AG04449 (cell line): Measurements from ENCODE around the gene KRTAP4-4.
"Not testable (repeated sequence)": the region's sequence is repeated elsewhere in the genome, so short reads cannot be mapped to it uniquely, and the experiment has no call there.

Experiments used
- CTCF ChIA-PET: fragments of 350-600 bp; formaldehyde crosslinking; extraction: SDS; loops from one replicate; lab custom pipeline; 2021; ENCODE audit warnings: antibody characterized with exemption; lab: Yijun Ruan, JAX
- POLR2A ChIA-PET: fragments of 400-600, 350-600 bp; formaldehyde crosslinking; extraction: SDS; loops from one replicate; lab custom pipeline; 2020; ENCODE audit warnings: antibody characterized with exemption, inconsistent platforms; lab: Yijun Ruan, JAX
- DNase-seq: peaks from one replicate; pipeline ENCODE4 v3.0.0-alpha.2; 2010; ENCODE audit warnings: low read depth, low spot score
- H3K4me3 ChIP-seq: 2 replicates; pipeline ENCODE4 v1.5.1; 2011; ENCODE audit warnings: low read depth, mild to moderate bottlenecking, control low read depth, low read length
- CTCF ChIP-seq: IDR thresholded peaks from one replicate; pipeline ENCODE4 v1.5.1; 2011; ENCODE audit warnings: mild to moderate bottlenecking, moderate library complexity, low read length, control low read depth, inconsistent platforms; ENCODE audit not compliant: insufficient read depth; ENCODE audit errors: missing control alignments

The KRTAP4-4 gene

GRCh38 chr17:41126412-41126811 is 34.1 kb downstream of the KRTAP4-4 start:
- POLR2A ChIA-PET = no interaction called here
- no peak overlapping the region for H3K4me3 ChIP-seq
- no peak for TF ChIP-seq CTCF
- CTCF ChIA-PET = no interaction called here
- DNase-seq = no peak

GRCh38 chr17:41125064-41125463 is 35.5 kb downstream of the KRTAP4-4 start:
- no peak overlapping the region for H3K4me3 ChIP-seq
- ChIA-PET POLR2A (no interaction called here), CTCF (interaction anchor here (1.0 to 1.3 kb wide), 2 partner anchors 16 to 424 kb away, joined by 3 to 5 read pairs; no protein-coding TSS in a partner anchor)
- no peak for DNase-seq
- no peak for TF ChIP-seq CTCF

DNA sequence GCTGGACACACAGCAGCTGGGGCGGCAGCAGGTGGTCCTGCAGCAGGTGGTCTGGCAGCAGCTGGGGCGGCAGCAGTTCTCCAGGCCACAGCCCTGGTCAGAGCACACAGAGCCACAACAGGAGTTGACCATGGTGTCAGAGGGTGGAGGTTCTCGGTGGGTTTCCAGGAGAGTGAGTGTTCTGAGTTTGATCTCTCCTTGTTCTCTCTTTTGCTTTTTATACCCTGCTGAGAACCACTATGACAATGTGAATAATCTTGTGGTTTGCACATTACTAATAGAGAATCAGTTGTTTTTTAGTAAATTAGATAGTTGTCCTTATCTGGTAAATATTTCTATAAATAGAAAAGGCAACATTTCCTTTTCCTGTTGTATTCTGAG is 36.6 kb downstream of the KRTAP4-4 start, which contains the start of gene KRTAP4-12:
KRTAP4-12 (minus strand) TSS at position 192 of the 381 bp plus-strand sequence; CDS start at position 132, 60 bp downstream.
- CTCF ChIA-PET = interaction anchor here (1.0 to 1.3 kb wide), 2 partner anchors 17 to 425 kb away, joined by 3 to 5 read pairs; no protein-coding TSS in a partner anchor
- POLR2A ChIA-PET, DNase-seq, H3K4me3 ChIP-seq: not testable (repeated sequence)

GRCh38 chr17:41123292-41123990 is 37.1 kb downstream of the KRTAP4-4 start:
- DNase-seq, H3K4me3 ChIP-seq, POLR2A ChIA-PET: not testable (repeated sequence)
- CTCF ChIA-PET = interaction anchor here (1.3 kb wide), 1 partner anchor 426 kb away, joined by 5 read pairs; no protein-coding TSS in a partner anchor

DNA sequence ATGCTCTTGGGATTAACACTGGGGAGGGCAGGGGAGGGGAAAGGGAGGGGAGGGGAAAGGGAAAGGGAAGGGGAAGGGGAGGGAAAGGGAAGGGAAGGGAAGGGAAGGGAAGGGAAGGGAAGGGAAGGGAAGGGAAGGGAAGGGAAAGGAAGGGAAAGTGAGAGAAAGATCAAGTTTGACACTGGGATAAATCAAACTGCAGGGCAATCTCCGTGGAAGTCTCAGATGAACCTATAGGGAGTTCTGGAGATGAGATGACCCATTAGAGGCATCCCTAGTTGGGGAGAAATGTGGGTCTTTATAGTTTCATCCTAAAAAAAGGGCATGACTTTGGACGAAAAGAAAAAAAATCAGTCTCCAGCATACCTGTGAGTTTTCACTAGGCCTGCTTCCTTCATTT is 38.8 kb downstream of the KRTAP4-4 start:
- ChIA-PET POLR2A (no interaction called here), CTCF (no interaction called here)

GRCh38 chr17:41119696-41120690 is 40.6 kb downstream of the KRTAP4-4 start:
- H3K4me3 ChIP-seq, DNase-seq: not testable (repeated sequence)
- ChIA-PET POLR2A (interaction anchor here (0.7 kb wide), 1 partner anchor 134 kb away, joined by 4 read pairs; no protein-coding TSS in a partner anchor), CTCF (interaction anchor here (1.2 kb wide), 1 partner anchor 11 kb away, joined by 3 read pairs; no protein-coding TSS in a partner anchor)

More for the DNA sequence above, 38.8 kb downstream of the KRTAP4-4 start:
- no peak for DNase-seq
- no peak for TF ChIP-seq CTCF
- no peak overlapping the region for H3K4me3 ChIP-seq

- ChIA-PET POLR2A (no interaction called here), CTCF (no interaction called here)
- no peak for TF ChIP-seq CTCF
- no peak for DNase-seq
- H3K4me3 ChIP-seq = no peak overlapping the region
Observed at GRCh38 chr17:41118721-41119120, 41.8 kb downstream of the KRTAP4-4 start.

- DNase-seq, H3K4me3 ChIP-seq, POLR2A ChIA-PET, CTCF ChIA-PET: not testable (repeated sequence)
Observed at GRCh38 chr17:41117846-41118386, 42.6 kb downstream of the KRTAP4-4 start, which contains the start of gene KRTAP4-11. Gene KRTAP4-11 (minus strand): TSS chr17:41118373. CDS start chr17:41118315, 58 bp downstream.
